Hippocampal formation (tissue), 2 donors: ENCODE results near the gene PRKCE.
A peak's percentile ranks its signal among the peaks of the same experiment; 100 is the strongest.

Experiments
- DNase-seq, 2 donors: peaks; one replicate each; lab custom pipeline; 2025; lab: John Stamatoyannopoulos, UW

Gene PRKCE

GRCh38 chr2:45860136-45861121 lies 209.0 kb downstream of the PRKCE start:
- peak; percentile 73 to 79 for DNase-seq

- DNase-seq, result no peak
Measured at GRCh38 chr2:45862843-45863242, 211.4 kb downstream of the PRKCE start.

GRCh38 chr2:45864121-45864520 lies 212.6 kb downstream of the PRKCE start:
- no peak for DNase-seq

GRCh38 chr2:45867349-45867748 lies 215.9 kb downstream of the PRKCE start:
- DNase-seq, result no peak

GRCh38 chr2:45867800-45868199 lies 216.3 kb downstream of the PRKCE start:
- DNase-seq, result no peak

- no peak for DNase-seq
Measured at GRCh38 chr2:45869165-45869501, 217.7 kb downstream of the PRKCE start.

- DNase-seq, result no peak
Measured at GRCh38 chr2:45871025-45871424, 219.6 kb downstream of the PRKCE start.

- DNase-seq, result no peak
Measured at GRCh38 chr2:45871541-45871940, 220.1 kb downstream of the PRKCE start.

- DNase-seq, result no peak
Measured at GRCh38 chr2:45872211-45872610, 220.7 kb downstream of the PRKCE start.

GRCh38 chr2:45874344-45874743 lies 222.9 kb downstream of the PRKCE start:
- DNase-seq, result peak; percentile 17 to 37

- DNase-seq, result no peak
Measured at GRCh38 chr2:45876611-45877010, 225.1 kb downstream of the PRKCE start.

- no peak for DNase-seq
Measured at GRCh38 chr2:45879406-45879805, 227.9 kb downstream of the PRKCE start.

- DNase-seq, result no peak
Measured at GRCh38 chr2:45879936-45880335, 228.5 kb downstream of the PRKCE start.

- no peak for DNase-seq
Measured at GRCh38 chr2:45881970-45882581, 230.6 kb downstream of the PRKCE start.

GRCh38 chr2:45882707-45883602 lies 231.5 kb downstream of the PRKCE start:
- no peak for DNase-seq

GRCh38 chr2:45883603-45884000 lies 232.1 kb downstream of the PRKCE start:
- DNase-seq, result no peak

GRCh38 chr2:45884126-45884525 lies 232.7 kb downstream of the PRKCE start:
- no peak for DNase-seq

- DNase-seq, result peak in 1 of 2 donors; percentile 39
Measured at GRCh38 chr2:45885171-45885621, 233.7 kb downstream of the PRKCE start.

- DNase-seq, result no peak
Measured at GRCh38 chr2:45886171-45886663, 234.7 kb downstream of the PRKCE start.

GRCh38 chr2:45888167-45888566 lies 236.7 kb downstream of the PRKCE start:
- peak in 1 of 2 donors; percentile 28 for DNase-seq

GRCh38 chr2:45888641-45889040 lies 237.2 kb downstream of the PRKCE start:
- no peak for DNase-seq

- DNase-seq, result peak in 1 of 2 donors; percentile 39
Measured at GRCh38 chr2:45889053-45889452, 237.6 kb downstream of the PRKCE start.
